Sigmoid colon (tissue), 4 donors: ENCODE results near the gene STK25.

Source experiments
- CTCF ChIP-seq, 4 experiments: fragments of 450-650 bp in 3 of 4; fragments of 200-600 bp in 1 of 4; IDR thresholded peaks; one replicate each; pipeline ENCODE4 v1.5.1; 2016 to 2019; ENCODE audit warnings: antibody characterized with exemption in 4 of 4, mild to moderate bottlenecking in 3 of 4, moderate library complexity in 2 of 4
- EP300 ChIP-seq, 4 donors: sonication (generic); formaldehyde crosslinking; IDR thresholded peaks; one replicate each; pipeline ENCODE4 v1.6.1; 2017; ENCODE audit warnings: antibody characterized with exemption in 4 of 4
- POLR2A ChIP-seq, 2 donors: fragments of 450-650 bp; IDR thresholded peaks; one replicate each; pipeline ENCODE4 v1.6.1; 2016; ENCODE audit warnings: antibody characterized with exemption in 2 of 2, mild to moderate bottlenecking in 2 of 2, moderate library complexity in 2 of 2

GRCh38 chr2:241443486-241444223, 64.7 kb downstream of the STK25 start:
- no peak for TF ChIP-seq CTCF (IDR thresholded peaks at IDR 0.05)
- TF ChIP-seq POLR2A (IDR thresholded peaks at IDR 0.05): no peak
- no peak for TF ChIP-seq EP300 (IDR thresholded peaks at IDR 0.05)
